ENCODE measurements around the gene INPP4B. TPM values are rescaled to one million over a fixed set of nuclear protein-coding genes. Genes with fewer than 3 reads are reported as not detected.

INPP4B gene
- total and polyA plus RNA-seq, 7 donors = 4.2 to 27.3 (median 17.2) TPM

DNA sequence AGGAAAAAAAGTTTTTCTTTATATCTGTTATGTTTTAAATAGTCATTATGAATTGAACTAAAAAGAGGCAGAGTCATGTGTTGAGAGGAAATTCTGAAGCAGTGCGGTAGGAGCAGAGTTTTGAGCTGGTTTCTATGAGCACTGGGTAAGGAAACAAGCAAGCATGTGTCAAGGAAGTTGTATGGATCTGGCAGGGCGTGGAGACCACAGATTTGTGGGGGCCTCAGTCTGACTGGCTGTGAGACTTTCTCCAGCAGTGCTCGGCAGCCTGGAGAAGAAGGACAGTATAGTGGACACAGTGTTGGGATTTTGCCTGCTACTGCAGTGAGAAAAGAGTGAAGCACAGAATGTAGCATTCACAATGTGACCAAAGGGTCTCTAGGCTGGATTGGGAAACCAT lies 399.1 kb downstream of the INPP4B start:
- Histone ChIP-seq H3K4me3 (no peak overlapping the region), H3K36me3 (no peaks in the 10 kb centered on the region), H3K27ac (no peak overlapping the region), H3K4me1 (peaks cover 0 to 13% (median 0%) of the 10 kb centered on the region in 4 donors), H3K9me3 (no peaks in the 10 kb centered on the region), H3K27me3 (no peaks in the 10 kb centered on the region)
- whole genome bisulfite sequencing, 2 donors = 59 to 91% methylated on average over 3 of the region's 3 CpGs
- TF ChIP-seq POLR2A (IDR thresholded peaks at IDR 0.05) (no peak), POLR2AphosphoS5 (IDR thresholded peaks at IDR 0.05) (no peak), EP300 (IDR thresholded peaks at IDR 0.05) (no peak)
- TF ChIP-seq, protein P1, sequence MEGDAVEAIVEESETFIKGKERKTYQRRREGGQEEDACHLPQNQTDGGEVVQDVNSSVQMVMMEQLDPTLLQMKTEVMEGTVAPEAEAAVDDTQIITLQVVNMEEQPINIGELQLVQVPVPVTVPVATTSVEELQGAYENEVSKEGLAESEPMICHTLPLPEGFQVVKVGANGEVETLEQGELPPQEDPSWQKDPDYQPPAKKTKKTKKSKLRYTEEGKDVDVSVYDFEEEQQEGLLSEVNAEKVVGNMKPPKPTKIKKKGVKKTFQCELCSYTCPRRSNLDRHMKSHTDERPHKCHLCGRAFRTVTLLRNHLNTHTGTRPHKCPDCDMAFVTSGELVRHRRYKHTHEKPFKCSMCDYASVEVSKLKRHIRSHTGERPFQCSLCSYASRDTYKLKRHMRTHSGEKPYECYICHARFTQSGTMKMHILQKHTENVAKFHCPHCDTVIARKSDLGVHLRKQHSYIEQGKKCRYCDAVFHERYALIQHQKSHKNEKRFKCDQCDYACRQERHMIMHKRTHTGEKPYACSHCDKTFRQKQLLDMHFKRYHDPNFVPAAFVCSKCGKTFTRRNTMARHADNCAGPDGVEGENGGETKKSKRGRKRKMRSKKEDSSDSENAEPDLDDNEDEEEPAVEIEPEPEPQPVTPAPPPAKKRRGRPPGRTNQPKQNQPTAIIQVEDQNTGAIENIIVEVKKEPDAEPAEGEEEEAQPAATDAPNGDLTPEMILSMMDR (IDR thresholded peaks at IDR 0.05) = no peak
- intact Hi-C loops (cut with DNase I) = no loop called here
- no peak for DNase-seq

DNA sequence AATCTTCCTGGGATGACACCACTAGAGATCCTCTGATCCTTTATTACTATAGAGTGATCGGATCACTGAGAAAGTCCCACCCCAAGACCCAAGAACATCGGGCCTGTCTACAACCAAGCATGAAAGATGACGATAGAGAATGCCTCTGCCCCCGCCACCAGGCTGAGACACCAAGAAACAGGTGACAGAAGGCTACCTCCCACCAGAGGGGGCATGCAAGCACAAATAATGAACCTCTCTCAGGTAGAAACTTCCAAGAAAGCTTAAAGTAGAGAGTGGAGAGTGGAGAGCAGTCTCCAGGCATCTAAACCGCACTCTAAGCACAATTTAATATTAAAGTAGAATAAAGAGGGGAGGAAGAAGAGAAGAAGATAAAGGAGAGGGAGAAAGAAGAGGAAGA lies 402.6 kb downstream of the INPP4B start:
- intact Hi-C loops (cut with DNase I) = no loop called here
- no peaks in the 10 kb centered on the region for H3K36me3 ChIP-seq
- TF ChIP-seq, protein P1 (IDR thresholded peaks at IDR 0.05) = no peak
- TF ChIP-seq POLR2A (IDR thresholded peaks at IDR 0.05) (no peak), EP300 (IDR thresholded peaks at IDR 0.05) (no peak), POLR2AphosphoS5 (IDR thresholded peaks at IDR 0.05) (no peak)
- H3K4me3 ChIP-seq = no peak overlapping the region
- H3K4me1 ChIP-seq = peaks cover 0 to 4% (median 0%) of the 10 kb centered on the region in 4 donors
- no peaks in the 10 kb centered on the region for H3K9me3 ChIP-seq
- 95 to 96% methylated on average over 5 of the region's 5 CpGs for WGBS, 2 donors
- H3K27ac ChIP-seq = no peak overlapping the region
- H3K27me3 ChIP-seq = no peaks in the 10 kb centered on the region
- DNase-seq = no peak

DNA sequence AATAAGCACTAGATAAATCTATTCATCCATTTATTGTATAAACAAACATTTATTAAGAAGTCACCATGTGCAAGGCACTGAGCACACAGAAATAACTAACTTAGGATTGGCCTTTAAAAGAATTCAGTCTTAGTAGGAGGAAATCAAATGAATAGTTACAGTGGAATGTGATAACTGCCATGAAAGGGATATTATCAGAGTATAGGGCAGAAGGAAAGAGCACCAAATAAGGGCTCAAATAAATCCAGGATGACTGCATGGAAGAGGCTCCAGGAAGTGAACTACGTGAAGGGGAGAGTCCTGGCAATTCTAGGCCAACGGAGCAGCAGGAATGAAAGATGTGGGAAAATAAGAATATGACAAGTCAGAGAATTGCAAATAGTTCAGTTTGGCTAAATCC lies 406.0 kb downstream of the INPP4B start:
- Histone ChIP-seq H3K9me3 (no peaks in the 10 kb centered on the region), H3K4me3 (no peak overlapping the region), H3K27me3 (no peaks in the 10 kb centered on the region), H3K36me3 (no peaks in the 10 kb centered on the region), H3K27ac (no peak overlapping the region), H3K4me1 (peaks cover 0 to 4% (median 0%) of the 10 kb centered on the region in 4 donors)
- DNase-seq = no peak
- intact Hi-C loops (cut with DNase I) = no loop called here
- 87 to 95% methylated on average over 2 of the region's 2 CpGs for WGBS, 2 donors
- TF ChIP-seq POLR2A (IDR thresholded peaks at IDR 0.05) (no peak), POLR2AphosphoS5 (IDR thresholded peaks at IDR 0.05) (no peak), EP300 (IDR thresholded peaks at IDR 0.05) (no peak)
- TF ChIP-seq, protein P1 (IDR thresholded peaks at IDR 0.05) = no peak

DNA sequence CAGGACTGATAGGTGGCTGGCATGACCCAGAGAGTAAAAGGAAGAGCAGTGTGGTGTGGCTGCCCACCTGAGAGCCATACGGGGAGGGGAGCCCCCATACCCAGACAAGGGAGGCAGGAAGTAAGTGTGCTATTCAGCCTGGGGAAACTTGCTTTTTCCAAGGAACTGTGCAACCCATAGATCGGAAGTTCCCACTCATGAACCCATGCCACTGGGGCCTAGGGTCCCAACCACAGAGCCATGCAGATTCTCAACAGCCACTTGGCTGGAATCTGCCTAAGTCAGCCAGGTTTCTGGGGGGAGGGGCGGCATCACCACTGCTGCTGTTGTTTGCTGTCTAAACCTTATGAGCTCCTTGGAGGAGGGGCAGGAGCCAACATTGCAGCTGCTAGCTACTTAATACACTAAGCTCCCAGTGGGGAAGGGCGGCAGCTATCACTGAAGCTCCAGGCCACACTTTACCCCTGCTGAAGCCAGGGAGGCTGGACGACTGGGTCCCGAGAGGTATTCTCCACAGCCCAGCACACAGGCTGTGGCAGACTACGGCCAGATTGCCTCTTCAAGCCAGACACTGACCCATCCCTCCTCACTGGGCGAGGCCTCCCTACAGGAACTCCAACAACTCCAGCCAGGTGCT lies 410.4 kb downstream of the INPP4B start:
- H3K27me3 ChIP-seq = no peaks in the 10 kb centered on the region
- H3K4me3 ChIP-seq = no peak overlapping the region
- H3K9me3 ChIP-seq = no peaks in the 10 kb centered on the region
- DNase-seq = no peak
- no peaks in the 10 kb centered on the region for H3K36me3 ChIP-seq
- H3K4me1 ChIP-seq = no peaks in the 10 kb centered on the region
- no peak overlapping the region for H3K27ac ChIP-seq
- WGBS, 2 donors = 87 to 89% methylated on average over 8 of the region's 8 CpGs
- TF ChIP-seq, protein P1 (IDR thresholded peaks at IDR 0.05) = no peak
- TF ChIP-seq POLR2A (IDR thresholded peaks at IDR 0.05) = no peak
- no peak for TF ChIP-seq EP300 (IDR thresholded peaks at IDR 0.05)
- no peak for TF ChIP-seq POLR2AphosphoS5 (IDR thresholded peaks at IDR 0.05)
- intact Hi-C loops (cut with DNase I) = no loop called here
